Activated T-helper 1 cell treated with anti-CD3 and anti-CD28 coated beads, Interleukin-2, amount 50 U/mL, for 16 hours (primary cell): ENCODE data around the gene PFKP.
"Not testable (repeated sequence)": the region's sequence is repeated elsewhere in the genome, so short reads cannot be mapped to it uniquely, and the experiment has no call there.

ENCODE experiments used
- DNase-seq, 2 donors: peaks; one replicate each; pipeline ENCODE4 v3.0.0-alpha.2; 2020; ENCODE audit warnings: low read depth in 1 of 2, low spot score in 1 of 2

Gene PFKP

GRCh38 chr10:3150961-3151360 lies 83.6 kb downstream of the PFKP start:
- no peak for DNase-seq

GRCh38 chr10:3151889-3152565 lies 84.7 kb downstream of the PFKP start:
- no peak for DNase-seq

GRCh38 chr10:3152566-3152935 lies 85.2 kb downstream of the PFKP start:
- DNase-seq = no peak

- no peak for DNase-seq
These were observed 87.3 kb downstream of the PFKP start for GRCh38 chr10:3154666-3155065.

GRCh38 chr10:3159152-3159551 lies 91.8 kb downstream of the PFKP start:
- no peak for DNase-seq

GRCh38 chr10:3162533-3162932 lies 95.2 kb downstream of the PFKP start:
- DNase-seq = no peak

GRCh38 chr10:3163879-3164278 lies 96.5 kb downstream of the PFKP start:
- DNase-seq = no peak

- no peak for DNase-seq
These were observed 97.8 kb downstream of the PFKP start for GRCh38 chr10:3165196-3165595.

- no peak for DNase-seq
These were observed 99.3 kb downstream of the PFKP start for GRCh38 chr10:3166496-3167290.

- DNase-seq = no peak
These were observed 100.4 kb downstream of the PFKP start for GRCh38 chr10:3167611-3168330.

GRCh38 chr10:3169271-3169670 lies 101.9 kb downstream of the PFKP start:
- DNase-seq = no peak

- DNase-seq = no peak
These were observed 102.3 kb downstream of the PFKP start for GRCh38 chr10:3169673-3170072.

GRCh38 chr10:3171488-3171887 lies 104.1 kb downstream of the PFKP start:
- DNase-seq = not testable (repeated sequence)

GRCh38 chr10:3172081-3172445 lies 104.7 kb downstream of the PFKP start:
- DNase-seq = peak in 1 of 2 donors; percentile 41

- peak; percentile 97 to 99 for DNase-seq
These were observed 105.3 kb downstream of the PFKP start, which contains the start of gene PITRM1 for GRCh38 chr10:3172446-3173170. Gene PITRM1 (minus strand): TSS chr10:3172782. CDS start chr10:3172772, 10 bp downstream.

GRCh38 chr10:3173171-3173878 lies 106.0 kb downstream of the PFKP start:
- DNase-seq = no peak

GRCh38 chr10:3178042-3178441 lies 110.7 kb downstream of the PFKP start:
- no peak for DNase-seq

- DNase-seq = no peak
These were observed 111.8 kb downstream of the PFKP start for GRCh38 chr10:3179174-3179573.

- DNase-seq = no peak
These were observed 113.1 kb downstream of the PFKP start for GRCh38 chr10:3180355-3181025.

- no peak for DNase-seq
These were observed 118.0 kb downstream of the PFKP start for GRCh38 chr10:3185386-3185785.
